GM19372 (cell line): Measurements from ENCODE around the gene CGB1.
A peak's percentile ranks its signal among the peaks of the same experiment; 100 is the strongest.

Experiments used
- ATAC-seq: cut with Tn5 transposase; IDR thresholded peaks from one replicate; pipeline ENCODE4 v1.9.1; 2021; ENCODE audit warnings: mild to moderate bottlenecking, low read depth, moderate library complexity; ENCODE audit not compliant: unreplicated experiment

CGB1 gene

DNA sequence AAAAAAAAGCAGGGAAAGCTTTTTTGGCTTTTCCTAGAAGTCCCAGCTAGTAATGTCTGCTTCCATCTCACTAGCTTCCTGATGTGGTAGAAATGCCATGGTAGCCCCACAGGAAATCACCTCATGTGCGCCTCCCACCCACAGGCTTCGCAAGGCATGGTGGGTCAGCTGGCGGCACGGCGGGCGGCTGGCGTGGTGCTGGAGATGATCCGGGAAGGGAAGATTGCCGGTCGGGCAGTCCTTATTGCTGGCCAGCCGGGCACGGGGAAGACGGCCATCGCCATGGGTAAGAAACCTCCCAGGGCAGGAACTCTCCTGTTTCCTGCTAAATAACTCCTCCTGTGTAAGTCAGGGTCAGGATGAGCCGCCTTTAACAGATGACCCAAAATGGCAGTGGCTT lies 32.6 kb downstream of the CGB1 start:
- no peak for ATAC-seq

DNA sequence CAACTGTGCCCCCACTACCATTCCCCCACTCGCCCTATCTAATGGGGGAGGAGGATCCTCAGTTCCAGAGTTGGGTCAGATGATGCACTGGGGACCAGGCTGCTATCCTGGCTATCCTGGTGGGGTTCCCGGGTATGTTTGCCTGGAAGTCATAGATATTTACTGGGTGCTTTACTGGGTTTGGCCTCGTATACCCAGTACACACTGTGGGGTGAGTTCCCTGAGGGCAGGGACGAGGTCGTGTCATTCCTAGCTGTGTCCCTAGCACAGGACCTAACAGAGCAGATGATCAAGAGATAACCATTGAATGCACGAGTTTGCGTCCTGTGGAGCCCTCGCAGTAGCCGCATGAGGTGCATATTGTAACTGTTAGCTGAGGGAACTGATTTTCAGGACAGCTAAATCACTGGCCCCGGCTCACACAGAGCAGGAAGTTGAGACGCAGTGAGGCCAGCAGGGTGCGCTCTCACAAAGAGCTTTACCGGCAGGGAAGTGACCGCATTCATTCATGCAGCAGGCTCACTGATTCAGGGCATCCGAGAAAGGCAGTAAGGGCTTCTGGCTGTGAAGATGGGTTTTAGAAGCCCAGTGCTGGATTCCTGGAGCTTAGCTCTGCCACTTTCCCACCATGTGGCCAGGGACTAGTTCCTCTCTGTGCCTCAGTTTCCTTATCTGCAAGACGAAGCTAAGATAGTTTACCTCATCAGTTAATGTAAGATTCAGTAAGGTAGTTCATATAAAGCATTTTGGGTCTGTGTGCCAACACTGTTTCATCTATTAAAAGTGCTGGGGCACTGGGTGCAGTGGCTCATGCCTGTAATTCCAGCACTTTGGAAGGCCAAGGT lies 37.0 kb downstream of the CGB1 start:
- ATAC-seq, result no peak

DNA sequence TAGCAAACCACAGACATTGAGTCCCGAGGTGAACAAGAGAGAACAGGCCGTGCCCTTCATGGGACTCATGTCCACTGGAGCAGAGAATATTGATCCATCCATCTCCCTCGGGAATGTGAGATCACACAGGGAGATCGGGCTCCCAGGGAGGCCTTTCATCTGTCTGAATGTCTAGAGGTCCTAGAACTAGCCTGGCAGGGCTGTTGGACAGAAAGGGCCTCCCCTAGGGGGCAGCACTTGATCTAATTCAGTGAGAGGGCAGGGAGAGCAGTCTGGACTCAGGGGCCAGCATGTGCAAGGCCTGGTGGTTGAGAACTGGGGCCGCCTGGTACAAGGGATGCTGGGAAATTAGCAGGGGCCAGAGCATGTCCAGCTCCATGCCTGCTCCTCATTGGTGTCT lies 38.7 kb downstream of the CGB1 start:
- ATAC-seq, result no peak

DNA sequence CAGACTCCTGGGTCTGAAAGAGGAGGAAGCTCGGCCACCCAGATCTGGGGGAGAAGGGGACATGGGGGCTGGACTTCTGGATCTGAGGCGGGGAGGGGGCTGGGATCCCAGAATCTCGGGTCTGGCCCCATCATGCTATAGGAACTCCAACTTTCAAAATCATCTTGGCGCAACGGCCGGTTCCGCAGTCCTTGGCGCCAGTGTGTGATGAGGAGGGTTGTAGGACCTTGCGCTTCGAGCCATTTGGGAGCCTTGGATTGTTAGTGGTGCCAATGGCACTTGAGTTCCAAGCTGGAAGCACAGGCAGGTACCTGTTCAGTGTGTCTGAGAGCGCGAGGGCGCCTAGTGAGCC lies 42.7 kb downstream of the CGB1 start:
- no peak for ATAC-seq

DNA sequence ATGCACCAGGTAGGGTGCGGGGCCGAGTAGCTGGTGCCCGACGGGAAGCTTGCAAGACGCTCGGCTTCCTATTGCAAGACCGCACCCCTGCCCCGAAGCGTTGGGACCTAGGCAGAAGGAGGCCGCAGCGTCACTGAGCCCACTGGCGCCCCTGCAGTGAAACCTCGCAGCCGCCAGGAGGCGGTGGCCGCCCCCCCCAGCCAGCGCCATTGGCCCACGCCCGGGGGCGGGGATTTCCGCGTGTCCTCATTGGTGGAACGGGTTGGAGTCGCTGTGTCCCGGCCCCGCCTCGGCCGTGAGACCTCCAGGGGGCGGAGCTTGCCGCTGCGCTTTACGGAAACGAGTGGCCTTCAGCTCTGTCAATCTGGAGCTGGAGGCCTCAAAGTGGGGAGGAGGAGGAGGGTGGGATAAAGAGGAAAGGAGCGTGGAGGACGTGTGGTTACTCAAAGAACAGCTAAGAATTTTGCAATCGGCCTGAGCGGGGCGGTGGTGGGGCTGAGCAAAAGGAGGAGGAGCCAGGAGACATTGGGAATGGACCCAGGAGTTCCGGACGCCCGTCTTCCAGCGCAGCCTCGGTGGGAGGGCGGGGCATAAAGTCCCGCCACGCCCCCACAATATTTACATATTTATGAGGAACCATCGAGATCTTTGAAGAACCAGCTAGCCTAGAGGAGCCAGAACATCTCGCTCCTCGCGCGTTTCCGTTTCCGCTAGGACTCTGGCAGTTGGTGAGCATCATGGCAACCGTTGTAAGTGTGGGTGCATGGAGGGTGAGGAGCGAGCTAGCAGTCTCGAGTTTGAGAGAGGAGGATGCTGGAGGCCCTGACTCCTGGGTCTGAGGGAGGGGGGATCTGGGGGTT lies 43.3 kb downstream of the CGB1 start, which contains the start of the genes GYS1 and RUVBL2:
Gene GYS1 (minus strand): TSS at position 135 of the 860 bp plus-strand sequence. CDS start 197 bp downstream, outside the sequence.
Gene RUVBL2 (plus strand): TSS at position 713 of the 860 bp plus-strand sequence. CDS start 25 bp downstream, at position 738.
- ATAC-seq, result peak; percentile 88

DNA sequence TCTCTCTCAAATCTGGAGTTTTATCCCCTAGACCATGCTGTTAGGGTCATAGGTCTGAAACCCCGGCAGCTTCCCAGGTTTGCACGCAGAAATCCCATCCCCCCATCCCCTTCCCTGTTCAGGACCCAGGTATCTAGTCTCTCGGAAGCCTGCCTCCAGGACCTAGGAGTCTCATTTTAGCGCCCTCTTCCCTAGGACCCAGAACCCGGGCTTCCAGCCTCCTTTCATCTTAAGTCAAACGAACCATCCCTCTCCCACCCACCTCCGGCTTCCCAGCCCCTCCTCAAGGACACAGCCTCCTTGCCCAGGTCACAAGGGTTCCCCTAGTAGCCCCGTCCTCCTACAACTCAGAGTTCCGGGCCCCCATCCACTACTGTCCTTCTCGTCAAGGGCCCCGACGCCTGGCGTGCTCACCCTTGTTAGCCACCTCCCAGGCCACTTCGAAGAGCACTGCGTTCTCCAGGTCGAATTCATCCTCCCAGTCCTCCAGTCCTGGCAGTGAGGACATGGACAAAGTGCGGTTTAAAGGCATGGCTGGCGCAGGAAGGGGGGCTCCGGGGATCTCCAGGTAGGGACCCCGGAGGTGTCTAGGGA lies 44.0 kb downstream of the CGB1 start:
- ATAC-seq, result no peak

DNA sequence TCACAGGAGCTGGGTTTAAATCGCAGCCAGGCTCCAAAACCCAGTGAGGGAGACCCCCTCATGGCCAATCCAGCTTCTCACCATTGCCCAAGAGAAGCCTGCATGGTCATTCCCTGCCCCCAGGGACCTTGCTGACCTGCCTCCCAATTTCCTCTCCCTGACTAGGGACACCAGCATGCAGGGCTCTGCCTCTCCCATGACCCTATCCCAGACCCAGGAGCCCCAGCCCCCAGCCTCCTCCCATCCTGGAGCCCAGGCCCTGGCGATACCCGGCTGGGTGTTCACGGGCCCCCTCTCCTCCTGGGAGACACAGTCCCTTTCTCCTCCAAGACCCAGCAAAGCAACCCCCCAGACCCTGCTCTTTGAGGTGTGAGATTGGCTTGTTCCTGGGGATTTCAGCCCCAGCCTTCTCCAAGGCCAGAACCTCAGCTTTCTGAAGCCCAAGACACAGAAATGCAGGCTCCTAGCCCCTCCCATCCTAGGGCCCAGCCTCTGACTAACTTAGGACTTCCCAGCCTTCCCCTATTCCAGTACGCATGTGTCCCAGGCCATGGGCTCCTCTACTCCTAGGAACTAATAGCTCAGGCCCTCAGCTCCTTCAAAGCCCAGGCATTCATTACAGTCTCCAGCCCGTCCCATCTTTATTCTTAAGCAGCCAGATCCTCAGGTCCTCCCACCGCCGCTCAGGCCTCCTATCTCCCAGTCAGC lies 44.7 kb downstream of the CGB1 start:
- no peak for ATAC-seq

DNA sequence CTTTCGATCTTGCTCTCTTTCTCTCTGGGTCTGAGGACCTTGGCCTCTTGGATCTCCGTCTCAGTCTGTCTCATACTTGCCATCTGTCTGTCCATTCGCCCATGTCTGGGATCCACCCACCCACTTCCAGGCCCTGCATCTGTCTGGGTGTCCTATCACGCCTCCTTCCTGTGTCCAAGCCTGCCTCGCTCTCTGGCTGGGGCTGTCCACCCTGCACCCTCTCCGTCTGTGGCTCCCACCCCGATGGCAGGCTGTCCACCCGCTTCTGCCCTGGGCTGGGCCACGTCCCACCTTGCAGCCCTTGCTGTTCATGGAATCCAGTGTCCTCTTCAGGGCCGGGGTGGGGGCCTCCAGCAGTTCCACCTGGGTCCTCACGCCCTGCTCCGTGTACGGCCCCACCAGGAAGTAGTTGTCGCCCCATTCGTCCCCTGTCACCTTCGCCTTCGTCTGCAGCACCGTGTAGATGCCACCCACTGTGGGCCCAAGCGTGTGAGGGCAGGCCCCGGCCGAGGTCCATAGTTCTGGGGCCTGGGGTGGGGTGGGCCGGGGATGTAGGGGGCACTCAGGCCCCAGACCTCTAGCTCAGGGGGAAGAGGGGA lies 45.6 kb downstream of the CGB1 start:
- no peak for ATAC-seq

DNA sequence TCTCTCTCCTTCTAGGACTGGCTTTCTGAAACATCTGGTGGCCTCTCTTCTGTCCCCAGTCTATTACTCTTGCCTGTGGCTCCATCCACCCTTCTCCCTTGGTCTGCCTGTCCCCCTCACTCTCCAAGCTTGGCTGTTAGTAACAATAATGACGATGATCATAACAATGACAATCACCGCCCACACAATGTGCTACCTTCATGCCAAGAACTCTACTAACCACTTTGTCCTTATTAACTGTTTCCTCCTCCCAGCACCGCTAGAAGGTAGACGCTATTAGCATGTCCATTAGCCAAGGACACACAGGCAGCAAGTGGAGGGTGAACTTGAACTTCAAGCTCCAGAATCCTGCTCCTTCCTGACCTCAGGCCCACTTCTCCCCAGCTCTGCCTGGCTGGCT lies 46.3 kb downstream of the CGB1 start:
- ATAC-seq, result no peak

DNA sequence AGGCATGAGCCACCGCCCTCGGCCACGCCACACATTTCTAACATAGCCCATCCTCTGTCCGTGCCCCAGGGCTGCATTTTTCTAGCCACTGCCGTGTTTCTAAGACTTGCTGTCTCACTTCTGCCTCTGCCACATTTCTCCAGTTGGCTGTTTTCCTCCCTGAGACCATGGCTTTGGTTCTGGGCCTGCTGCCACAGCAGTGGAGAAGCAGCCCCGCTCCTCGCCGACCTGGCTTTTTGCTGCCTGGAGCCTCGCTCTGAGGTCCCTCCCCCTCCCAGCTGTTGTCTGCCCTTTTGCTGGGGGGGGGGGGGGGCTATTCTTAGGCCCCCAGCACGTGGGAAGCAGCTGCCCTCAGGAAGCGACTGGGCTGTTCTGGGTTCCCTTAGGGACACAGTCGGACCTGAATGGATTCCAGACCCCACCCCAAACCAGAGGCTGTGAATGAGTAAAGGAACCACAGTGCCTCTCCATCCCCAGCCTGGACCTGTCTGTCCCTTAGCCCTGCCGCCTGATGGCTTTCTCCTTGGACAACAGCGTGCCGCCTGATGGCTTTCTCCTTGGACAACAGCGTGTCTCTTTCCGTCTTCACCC lies 46.9 kb downstream of the CGB1 start:
- ATAC-seq, result no peak

DNA sequence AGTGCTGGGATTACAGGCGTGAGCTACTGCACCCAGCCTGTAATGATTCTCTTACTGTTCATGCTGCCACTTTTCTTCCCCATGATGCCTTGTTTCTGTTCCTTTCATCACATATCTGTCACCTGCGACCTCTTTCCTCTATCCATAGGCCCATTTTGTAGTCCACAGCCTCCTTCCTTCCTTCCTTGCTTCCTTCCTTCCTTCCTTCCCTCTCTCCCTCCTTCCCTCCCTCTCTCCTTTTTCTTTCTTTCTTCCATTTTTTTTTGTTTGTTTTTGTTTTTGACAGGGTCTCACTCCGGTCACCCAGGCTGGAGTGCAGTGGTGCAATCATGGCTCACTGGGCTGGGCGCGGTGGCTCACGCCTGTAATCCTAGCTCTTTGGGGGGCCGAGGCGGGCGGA lies 47.8 kb downstream of the CGB1 start:
- ATAC-seq, result no peak

DNA sequence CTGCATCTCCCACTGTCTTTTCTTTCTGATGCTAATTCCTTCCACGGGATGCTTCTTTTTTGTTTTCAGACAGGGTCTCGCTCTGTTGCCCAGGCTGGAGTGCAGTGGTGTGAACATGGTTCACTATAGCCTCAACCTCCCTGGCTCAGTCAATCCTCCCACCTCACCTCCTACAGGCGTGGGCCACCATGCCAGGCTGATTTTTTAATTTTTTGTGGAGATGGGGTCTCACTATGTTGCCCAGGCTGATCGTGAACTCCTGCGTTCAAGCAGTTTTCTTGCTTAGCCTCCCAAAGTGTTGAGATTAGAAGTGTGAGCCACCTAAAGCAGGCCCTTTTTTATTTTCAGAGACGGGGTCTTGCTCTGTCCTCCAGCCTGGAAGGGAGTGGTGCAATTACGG lies 48.4 kb downstream of the CGB1 start:
- ATAC-seq, result no peak

DNA sequence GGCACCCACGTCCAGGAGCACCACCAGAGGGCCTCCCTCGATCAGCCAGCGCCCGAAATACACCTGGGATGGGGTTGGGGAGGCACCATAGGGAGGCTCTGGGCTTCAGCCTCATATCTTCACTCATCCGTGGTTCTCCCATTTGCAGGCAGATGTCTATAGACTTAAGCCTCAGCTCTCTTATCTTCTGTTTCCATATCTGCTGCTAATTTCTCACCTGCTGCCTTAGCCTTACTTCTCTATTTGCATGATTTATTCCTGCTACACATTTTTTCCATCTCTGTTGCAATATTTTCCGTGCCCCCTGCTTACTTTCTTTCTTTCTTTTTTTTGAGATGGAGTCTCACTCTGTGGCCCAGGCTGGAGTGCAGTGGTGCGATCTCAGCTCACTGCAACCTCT lies 49.4 kb downstream of the CGB1 start:
- ATAC-seq, result no peak

DNA sequence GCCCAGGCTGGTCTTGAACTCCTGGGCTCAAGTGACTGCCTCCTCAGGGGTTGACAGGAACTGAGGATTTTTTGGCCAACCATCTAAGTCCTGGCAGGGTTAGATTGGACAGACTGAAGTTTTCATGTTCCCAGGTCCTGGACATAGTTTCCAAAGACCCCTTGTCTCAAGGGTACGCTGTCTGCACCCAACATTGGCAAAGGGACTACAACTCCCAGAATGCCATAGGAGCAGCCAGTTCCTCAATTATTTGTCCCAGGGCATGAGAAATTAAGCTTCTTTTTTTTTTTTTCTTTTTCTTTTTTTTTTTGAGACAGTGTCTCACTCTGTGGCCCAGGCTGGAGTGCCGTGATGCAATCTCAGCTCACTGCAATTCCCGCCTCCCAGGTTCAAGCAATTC lies 50.5 kb downstream of the CGB1 start:
- ATAC-seq, result no peak

DNA sequence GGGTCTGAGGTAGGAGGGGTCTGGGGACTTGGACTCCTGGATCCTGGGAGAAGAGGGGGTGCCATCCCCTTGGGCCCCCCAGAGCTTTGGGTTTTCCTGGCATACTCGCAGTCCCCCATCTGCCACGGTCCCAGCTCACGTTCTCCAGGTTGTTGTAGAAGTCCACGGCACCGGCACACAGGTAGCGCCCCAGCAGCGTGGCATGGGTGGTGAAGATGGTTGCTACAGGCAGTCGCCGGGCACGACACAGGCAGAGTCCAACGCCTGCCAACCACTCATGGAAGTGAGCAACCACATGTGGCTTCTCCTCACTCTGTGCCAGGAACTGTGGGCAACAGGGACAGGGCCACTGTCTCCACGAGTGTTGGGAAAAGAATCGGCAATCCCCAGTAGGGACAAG lies 51.0 kb downstream of the CGB1 start:
- ATAC-seq, result no peak
